Measurements from ENCODE around the gene CTSK.
"Not testable (repeated sequence)": the region's sequence is repeated elsewhere in the genome, so short reads cannot be mapped to it uniquely, and the experiment has no call there.

Gene CTSK

GRCh38 chr1:150808121-150808520 lies at the start of gene CTSK:
TSS of gene CTSK (minus strand) at chr1:150808260. CDS start at chr1:150806805, 1,455 bp downstream.
- no peak for DNase-seq (ENCODE audit: low read depth)

- not testable (repeated sequence) for DNase-seq (ENCODE audit: low read depth)
Observed at GRCh38 chr1:150852734-150853133, 44.7 kb upstream of the CTSK start.

GRCh38 chr1:150850801-150851362 lies 42.8 kb upstream of the CTSK start:
- DNase-seq (ENCODE audit: low read depth) = not testable (repeated sequence)

- no peak for DNase-seq (ENCODE audit: low read depth)
Observed at GRCh38 chr1:150846473-150847146, 38.5 kb upstream of the CTSK start.

- DNase-seq (ENCODE audit: low read depth) = no peak
Observed at GRCh38 chr1:150843474-150843873, 35.4 kb upstream of the CTSK start.

GRCh38 chr1:150842964-150843363 lies 34.9 kb upstream of the CTSK start:
- no peak for DNase-seq (ENCODE audit: low read depth)

GRCh38 chr1:150842343-150842742 lies 34.3 kb upstream of the CTSK start:
- DNase-seq (ENCODE audit: low read depth) = no peak

GRCh38 chr1:150841626-150842025 lies 33.6 kb upstream of the CTSK start:
- no peak for DNase-seq (ENCODE audit: low read depth)

GRCh38 chr1:150840850-150841249 lies 32.8 kb upstream of the CTSK start:
- not testable (repeated sequence) for DNase-seq (ENCODE audit: low read depth)

GRCh38 chr1:150836129-150836773 lies 28.2 kb upstream of the CTSK start:
- no peak for DNase-seq (ENCODE audit: low read depth)

- DNase-seq (ENCODE audit: low read depth) = not testable (repeated sequence)
Observed at GRCh38 chr1:150833961-150834360, 25.9 kb upstream of the CTSK start.

- DNase-seq (ENCODE audit: low read depth) = no peak
Observed at GRCh38 chr1:150832597-150832996, 24.5 kb upstream of the CTSK start.

- DNase-seq (ENCODE audit: low read depth) = no peak
Observed at GRCh38 chr1:150829751-150830150, 21.7 kb upstream of the CTSK start.

- no peak for DNase-seq (ENCODE audit: low read depth)
Observed at GRCh38 chr1:150826299-150826698, 18.2 kb upstream of the CTSK start.

- no peak for DNase-seq (ENCODE audit: low read depth)
Observed at GRCh38 chr1:150820730-150821512, 12.9 kb upstream of the CTSK start.

GRCh38 chr1:150815871-150816270 lies 7.8 kb upstream of the CTSK start:
- no peak for DNase-seq (ENCODE audit: low read depth)

- DNase-seq (ENCODE audit: low read depth) = no peak
Observed at GRCh38 chr1:150813028-150813707, 5.1 kb upstream of the CTSK start.

GRCh38 chr1:150810958-150811659 lies 3.0 kb upstream of the CTSK start:
- DNase-seq (ENCODE audit: low read depth) = no peak

GRCh38 chr1:150809651-150810050 lies 1.6 kb upstream of the CTSK start:
- DNase-seq (ENCODE audit: low read depth) = no peak

- no peak for DNase-seq (ENCODE audit: low read depth)
Observed at GRCh38 chr1:150808846-150809245, 786 bp upstream of the CTSK start.

- DNase-seq (ENCODE audit: low read depth) = no peak
Observed at GRCh38 chr1:150807249-150808023, 624 bp downstream of the CTSK start.
